Measurements from ENCODE around the gene MYRIP.

DNA sequence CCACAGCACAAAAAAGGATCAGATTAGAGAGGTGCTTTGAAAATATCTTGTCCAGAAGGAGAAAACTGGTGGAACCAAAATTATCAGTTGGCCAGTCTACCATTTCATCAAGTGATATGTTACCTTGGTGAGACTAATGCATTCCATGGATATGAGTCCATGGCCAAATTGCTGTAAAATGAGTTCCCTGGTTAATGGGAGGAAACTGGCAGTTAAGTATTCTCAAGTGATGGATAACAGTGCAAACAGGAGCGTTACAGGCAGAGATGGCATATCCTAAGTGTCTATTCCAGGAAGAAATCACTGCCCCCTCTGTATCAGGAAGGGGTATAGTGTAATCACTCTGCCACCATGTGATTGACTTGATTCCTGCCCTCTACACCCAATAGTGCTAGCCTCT, 34.0 kb downstream of the MYRIP start:
- TF ChIP-seq, protein P1, sequence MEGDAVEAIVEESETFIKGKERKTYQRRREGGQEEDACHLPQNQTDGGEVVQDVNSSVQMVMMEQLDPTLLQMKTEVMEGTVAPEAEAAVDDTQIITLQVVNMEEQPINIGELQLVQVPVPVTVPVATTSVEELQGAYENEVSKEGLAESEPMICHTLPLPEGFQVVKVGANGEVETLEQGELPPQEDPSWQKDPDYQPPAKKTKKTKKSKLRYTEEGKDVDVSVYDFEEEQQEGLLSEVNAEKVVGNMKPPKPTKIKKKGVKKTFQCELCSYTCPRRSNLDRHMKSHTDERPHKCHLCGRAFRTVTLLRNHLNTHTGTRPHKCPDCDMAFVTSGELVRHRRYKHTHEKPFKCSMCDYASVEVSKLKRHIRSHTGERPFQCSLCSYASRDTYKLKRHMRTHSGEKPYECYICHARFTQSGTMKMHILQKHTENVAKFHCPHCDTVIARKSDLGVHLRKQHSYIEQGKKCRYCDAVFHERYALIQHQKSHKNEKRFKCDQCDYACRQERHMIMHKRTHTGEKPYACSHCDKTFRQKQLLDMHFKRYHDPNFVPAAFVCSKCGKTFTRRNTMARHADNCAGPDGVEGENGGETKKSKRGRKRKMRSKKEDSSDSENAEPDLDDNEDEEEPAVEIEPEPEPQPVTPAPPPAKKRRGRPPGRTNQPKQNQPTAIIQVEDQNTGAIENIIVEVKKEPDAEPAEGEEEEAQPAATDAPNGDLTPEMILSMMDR (IDR thresholded peaks at IDR 0.05), result no peak
- TF ChIP-seq POLR2A (IDR thresholded peaks at IDR 0.05), result no peak

All from thyroid gland (tissue), 4 donors.